ENCODE measurements around the gene TAF11L13. TPM values are rescaled to one million over a fixed set of nuclear protein-coding genes. Genes with fewer than 3 reads are reported as not detected.

Gene TAF11L13
- total RNA-seq, 2 donors from 2014 or later: not detected

- no peak overlapping the region for H3K9ac ChIP-seq (ENCODE audit: extremely low read depth, low read length, poor library complexity, severe bottlenecking)
- H3K27me3 ChIP-seq (ENCODE audit: control insufficient read depth, insufficient read depth, low read length, poor library complexity, severe bottlenecking): no peaks in the 10 kb centered on the region
- H3K27ac ChIP-seq (ENCODE audit: low read depth, low read length): no peak overlapping the region
- H3K4me1 Mint-ChIP-seq: peaks cover 22% of the 10 kb centered on the region
- WGBS, 2 experiments (ENCODE audit: insufficient coverage in 1 of 2, insufficient read length in 1 of 2): 81 to 94% methylated on average over 4 to 7 of the region's 8 CpGs
- peaks cover 6% of the 10 kb centered on the region for H3K9me3 Mint-ChIP-seq
- no peak overlapping the region for H3K4me3 ChIP-seq (ENCODE audit: low read length)
- no peaks in the 10 kb centered on the region for H3K36me3 Mint-ChIP-seq (ENCODE audit: low read depth)
- TF ChIP-seq CTCF (conservative IDR thresholded peaks at IDR 0.05): no peak
- no peak overlapping the region for H3K27ac Mint-ChIP-seq
- H3K4me1 ChIP-seq (ENCODE audit: control insufficient read depth, insufficient read depth, low read length): peaks cover 5% of the 10 kb centered on the region
- no peak for DNase-seq
- H3K9me3 ChIP-seq (ENCODE audit: control insufficient read depth, low read length): no peaks in the 10 kb centered on the region
- H3K36me3 ChIP-seq (ENCODE audit: control insufficient read depth, insufficient read depth, low read length): no peaks in the 10 kb centered on the region
- no peaks in the 10 kb centered on the region for H3K27me3 Mint-ChIP-seq (ENCODE audit: insufficient read depth)
- no peak overlapping the region for H3K4me3 Mint-ChIP-seq
Measured at GRCh38 chr5:17663182-17663581, 31.3 kb downstream of the TAF11L13 start.

- WGBS, 2 experiments (ENCODE audit: insufficient coverage in 1 of 2, insufficient read length in 1 of 2): 95 to 100% methylated on average over 1 to 2 of the region's 2 CpGs
- Histone ChIP-seq H3K4me3 (ENCODE audit: low read length) (no peak overlapping the region), H3K9ac (ENCODE audit: extremely low read depth, low read length, poor library complexity, severe bottlenecking) (no peak overlapping the region), H3K36me3 (ENCODE audit: control insufficient read depth, insufficient read depth, low read length) (no peaks in the 10 kb centered on the region), H3K27me3 (ENCODE audit: control insufficient read depth, insufficient read depth, low read length, poor library complexity, severe bottlenecking) (no peaks in the 10 kb centered on the region), H3K27ac (ENCODE audit: low read depth, low read length) (no peak overlapping the region), H3K9me3 (ENCODE audit: control insufficient read depth, low read length) (no peaks in the 10 kb centered on the region), H3K4me1 (ENCODE audit: control insufficient read depth, insufficient read depth, low read length) (peaks cover 5% of the 10 kb centered on the region)
- Mint-ChIP-seq H3K4me3 (no peak overlapping the region), H3K9me3 (peaks cover 7% of the 10 kb centered on the region), H3K27me3 (ENCODE audit: insufficient read depth) (no peaks in the 10 kb centered on the region), H3K27ac (no peak overlapping the region), H3K4me1 (peaks cover 22% of the 10 kb centered on the region), H3K36me3 (ENCODE audit: low read depth) (no peaks in the 10 kb centered on the region)
- DNase-seq: no peak
- TF ChIP-seq CTCF (conservative IDR thresholded peaks at IDR 0.05): no peak
Measured at GRCh38 chr5:17665836-17666235, 33.9 kb downstream of the TAF11L13 start.

GRCh38 chr5:17666726-17667235, 34.9 kb downstream of the TAF11L13 start:
- Histone ChIP-seq H3K9me3 (ENCODE audit: control insufficient read depth, low read length) (no peaks in the 10 kb centered on the region), H3K36me3 (ENCODE audit: control insufficient read depth, insufficient read depth, low read length) (no peaks in the 10 kb centered on the region), H3K27me3 (ENCODE audit: control insufficient read depth, insufficient read depth, low read length, poor library complexity, severe bottlenecking) (no peaks in the 10 kb centered on the region), H3K4me3 (ENCODE audit: low read length) (no peak overlapping the region), H3K9ac (ENCODE audit: extremely low read depth, low read length, poor library complexity, severe bottlenecking) (no peak overlapping the region), H3K27ac (ENCODE audit: low read depth, low read length) (no peak overlapping the region), H3K4me1 (ENCODE audit: control insufficient read depth, insufficient read depth, low read length) (peaks cover 5% of the 10 kb centered on the region)
- no peak overlapping the region for H3K4me3 Mint-ChIP-seq
- peaks cover 4% of the 10 kb centered on the region for H3K9me3 Mint-ChIP-seq
- H3K27ac Mint-ChIP-seq: no peak overlapping the region
- no peaks in the 10 kb centered on the region for H3K27me3 Mint-ChIP-seq (ENCODE audit: insufficient read depth)
- 92% methylated on average over 2 of the region's 3 CpGs; no CpG with 5 or more reads in 1 of the 2 experiments for WGBS, 2 experiments (ENCODE audit: insufficient coverage in 1 of 2, insufficient read length in 1 of 2)
- no peaks in the 10 kb centered on the region for H3K36me3 Mint-ChIP-seq (ENCODE audit: low read depth)
- peaks cover 20% of the 10 kb centered on the region for H3K4me1 Mint-ChIP-seq
- DNase-seq: no peak
- TF ChIP-seq CTCF (conservative IDR thresholded peaks at IDR 0.05): no peak
